ENCODE data around the gene PPIP5K1.

- TF ChIP-seq YY1 (IDR thresholded peaks at IDR 0.05; ENCODE audit: low read depth) (no peak), EGR1 (IDR thresholded peaks at IDR 0.05) (no peak), NFIC (IDR thresholded peaks at IDR 0.05) (no peak), CEBPB (IDR thresholded peaks at IDR 0.05) (no peak), RAD21 (IDR thresholded peaks at IDR 0.05; ENCODE audit: low read depth) (no peak), REST (IDR thresholded peaks at IDR 0.05; ENCODE audit: low read depth) (no peak), EP300 (IDR thresholded peaks at IDR 0.05; ENCODE audit: borderline replicate concordance) (no peak), ZBTB7A (IDR thresholded peaks at IDR 0.05; ENCODE audit: low read depth) (no peak), FOXM1 (IDR thresholded peaks at IDR 0.05; ENCODE audit: borderline replicate concordance, low read depth) (no peak), TAF1 (IDR thresholded peaks at IDR 0.05; ENCODE audit: low read depth) (no peak)
- TF ChIP-seq, protein P1, sequence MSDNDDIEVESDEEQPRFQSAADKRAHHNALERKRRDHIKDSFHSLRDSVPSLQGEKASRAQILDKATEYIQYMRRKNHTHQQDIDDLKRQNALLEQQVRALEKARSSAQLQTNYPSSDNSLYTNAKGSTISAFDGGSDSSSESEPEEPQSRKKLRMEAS (IDR thresholded peaks at IDR 0.05), result no peak
- TF ChIP-seq, protein P2, sequence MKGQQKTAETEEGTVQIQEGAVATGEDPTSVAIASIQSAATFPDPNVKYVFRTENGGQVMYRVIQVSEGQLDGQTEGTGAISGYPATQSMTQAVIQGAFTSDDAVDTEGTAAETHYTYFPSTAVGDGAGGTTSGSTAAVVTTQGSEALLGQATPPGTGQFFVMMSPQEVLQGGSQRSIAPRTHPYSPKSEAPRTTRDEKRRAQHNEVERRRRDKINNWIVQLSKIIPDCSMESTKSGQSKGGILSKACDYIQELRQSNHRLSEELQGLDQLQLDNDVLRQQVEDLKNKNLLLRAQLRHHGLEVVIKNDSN (IDR thresholded peaks at IDR 0.05), result no peak
Measured at GRCh38 chr15:43545426-43545825, 44.6 kb downstream of the PPIP5K1 start.

Measured in Ishikawa (cell line).